ENCODE data around the gene SEPHS2.
A peak's percentile ranks its signal among the peaks of the same experiment; 100 is the strongest.
"Not testable (repeated sequence)": the region's sequence is repeated elsewhere in the genome, so short reads cannot be mapped to it uniquely, and the experiment has no call there.

The SEPHS2 gene

DNA sequence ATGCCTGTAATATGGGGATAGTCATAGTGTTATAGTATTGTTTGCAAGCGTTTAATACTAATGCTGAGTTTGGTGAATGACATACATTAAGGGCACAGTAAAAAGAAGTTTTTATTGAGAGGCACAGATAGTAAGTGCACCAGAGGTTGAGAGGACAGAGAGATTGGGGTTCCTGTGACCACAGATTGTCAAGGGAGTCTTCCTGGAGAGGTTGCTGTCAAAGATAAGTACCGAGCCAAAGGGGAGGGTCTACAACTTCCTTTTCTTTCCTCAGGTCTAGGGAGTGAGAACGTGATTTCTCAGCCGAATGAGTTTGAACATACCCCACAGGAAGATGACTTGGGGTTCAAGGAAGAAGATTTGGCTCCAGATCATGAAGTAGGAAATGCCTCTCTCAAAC lies 48.6 kb downstream of the SEPHS2 start:
- DNase-seq = no peak

DNA sequence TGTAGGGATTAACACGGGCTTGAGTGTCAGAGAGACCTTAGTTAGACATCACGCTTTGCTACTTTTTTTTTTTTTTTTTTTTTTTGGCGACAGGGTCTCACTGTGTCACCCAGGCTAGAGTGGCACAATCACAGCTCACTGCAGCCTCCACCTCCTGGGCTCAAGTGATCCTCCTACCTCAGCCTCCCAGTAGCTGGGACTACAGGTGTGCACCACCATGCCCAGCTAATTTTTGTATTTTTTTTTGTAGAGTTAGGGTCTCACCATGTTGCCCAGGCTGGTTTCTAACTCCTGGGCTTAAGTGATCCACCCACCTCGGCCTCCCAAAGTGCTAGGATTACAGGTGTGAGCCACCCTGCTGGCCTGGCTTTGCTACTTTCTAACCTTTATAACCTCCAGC lies 49.0 kb downstream of the SEPHS2 start:
- DNase-seq = not testable (repeated sequence)

DNA sequence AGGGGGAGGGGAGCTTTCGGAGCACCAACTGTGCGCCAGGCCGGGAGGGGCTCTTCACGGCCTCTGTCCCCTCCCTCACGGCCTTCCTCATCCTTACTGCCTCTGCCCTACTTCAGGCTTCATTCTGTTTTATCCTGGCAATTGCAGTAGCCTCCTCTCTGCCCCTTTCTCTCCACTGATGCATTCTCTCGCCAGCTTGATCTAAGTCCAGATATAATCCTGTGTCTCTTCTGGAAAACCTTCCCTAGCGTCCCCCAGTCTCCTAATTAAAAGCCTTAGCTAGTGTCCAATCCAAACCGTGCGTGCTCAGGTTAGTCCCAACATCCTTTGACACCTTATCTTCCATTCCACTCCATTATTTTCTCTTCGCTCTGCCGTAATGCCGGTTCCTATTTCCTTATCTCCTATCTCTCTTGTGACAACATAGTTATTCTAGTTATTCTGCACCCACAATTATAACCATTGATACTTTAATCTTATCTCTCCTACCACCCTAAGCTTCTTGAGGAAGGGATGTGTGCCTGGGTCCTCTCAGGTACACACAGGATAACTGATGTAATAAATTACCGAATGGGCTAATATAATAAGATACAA lies 49.6 kb downstream of the SEPHS2 start:
- DNase-seq = peak; percentile 11

DNA sequence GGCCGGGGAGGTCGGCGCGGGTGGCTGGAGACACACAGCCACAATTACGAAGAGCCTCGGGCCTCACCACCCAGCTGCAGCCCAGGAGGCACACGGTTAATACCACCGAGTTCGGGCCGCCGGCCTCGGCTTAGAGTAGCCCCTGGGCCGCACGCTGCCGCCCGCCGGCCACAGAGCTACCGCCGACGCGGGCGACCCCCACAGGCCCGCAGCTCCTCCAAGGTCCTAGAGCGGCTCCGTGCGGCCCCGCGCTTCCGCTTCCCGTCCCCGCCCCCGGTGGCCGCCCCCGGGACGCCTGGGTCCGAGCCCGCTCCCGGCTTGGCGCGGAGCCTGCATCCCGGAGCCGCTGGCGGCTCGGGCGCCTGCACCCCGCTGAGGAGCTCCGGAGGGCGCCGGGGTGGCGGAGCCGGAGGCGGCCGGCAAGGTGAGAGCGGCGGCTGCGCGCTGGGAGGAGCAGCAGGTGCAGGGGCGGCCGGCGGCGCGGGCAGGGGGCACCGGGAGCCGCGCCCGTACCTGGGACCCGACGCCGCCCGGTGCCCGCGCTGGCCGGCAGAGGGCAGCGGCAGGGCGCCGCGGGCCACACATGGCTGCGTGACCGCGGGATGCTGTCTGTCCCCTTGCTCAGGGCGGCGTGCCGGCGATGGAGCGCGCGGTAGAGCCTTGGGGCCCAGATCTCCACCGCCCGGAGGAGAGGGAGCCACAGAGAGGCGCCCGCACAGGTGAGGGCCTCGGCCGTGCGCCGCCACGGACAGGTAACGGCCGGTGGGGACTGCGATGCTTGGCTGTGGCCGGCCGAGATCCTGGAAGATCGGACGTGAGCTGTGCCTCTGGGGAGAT lies 50.3 kb downstream of the SEPHS2 start, which contains the start of gene ZNF48:
Gene ZNF48, plus strand, starts transcription at position 266 of the 837 bp plus-strand sequence. Its CDS starts 375 bp downstream, at position 641.
- DNase-seq = peak; percentile 89

DNA sequence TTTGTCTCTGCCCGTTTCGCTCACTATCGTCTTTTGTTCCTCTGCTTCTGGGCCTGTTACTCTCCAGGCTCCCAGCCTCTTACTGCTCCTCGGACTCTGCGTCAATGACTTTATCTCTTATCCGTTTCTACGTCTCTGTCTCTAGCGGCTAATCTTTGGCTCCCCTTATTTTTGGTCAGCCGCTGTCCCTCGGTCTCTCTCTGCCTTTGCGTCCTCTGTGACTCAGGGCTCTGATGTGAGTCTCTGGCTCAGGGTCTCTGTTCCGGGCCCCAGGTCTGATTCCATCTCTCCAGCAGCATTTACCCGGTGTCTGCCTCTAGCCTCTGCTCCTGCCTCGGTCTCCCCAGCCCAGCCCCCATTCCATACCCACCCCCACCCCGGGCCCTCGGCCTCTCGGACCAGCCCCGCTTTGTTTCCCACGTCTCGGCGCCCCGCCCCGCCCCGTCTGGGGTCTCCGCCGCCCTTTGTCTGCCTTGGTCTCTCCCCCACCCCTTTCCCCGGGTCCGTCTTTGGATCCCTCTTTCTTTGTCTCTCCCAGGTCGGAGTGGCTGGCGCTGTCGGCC lies 51.0 kb downstream of the SEPHS2 start:
- no peak for DNase-seq

Measured in COR-L47 (cell line).